GM23338 (cell line): ENCODE data around the gene PTTG1IP. TPM values are rescaled to one million over a fixed set of nuclear protein-coding genes. Genes with fewer than 3 reads are reported as not detected.

ENCODE experiments used
- ATAC-seq: fragments of 200-7000 bp; cut with Tn5 transposase; 3 replicates; pipeline ENCODE4 v1.9.1; 2020
- DNase-seq: peaks from one replicate; pipeline ENCODE4 v3.0.0-alpha.2; 2015; ENCODE audit warnings: low spot score
- H2AFZ ChIP-seq: fragments of 200-600 bp; sonication (generic); 2 replicates; pipeline ENCODE4 v1.8.0; 2016; ENCODE audit warnings: antibody characterized with exemption, mild to moderate bottlenecking, moderate library complexity
- H3F3A ChIP-seq: fragments of 200-600 bp; sonication (generic); replicated peaks from 2 replicates; pipeline ENCODE4 v1.8.0; 2017; ENCODE audit warnings: antibody characterized with exemption, mixed run types, low read depth
- H3K27ac ChIP-seq: fragments of 200-600 bp; sonication (generic); 2 replicates; pipeline ENCODE4 v1.6.1; 2016; ENCODE audit warnings: low read depth
- H3K27me3 ChIP-seq: fragments of 200-600 bp; sonication (generic); 2 replicates; pipeline ENCODE4 v1.8.0; 2016; ENCODE audit warnings: mild to moderate bottlenecking, mixed run types, moderate library complexity; ENCODE audit not compliant: insufficient read depth
- H3K36me3 ChIP-seq: fragments of 200-600 bp; sonication (generic); 2 replicates; pipeline ENCODE4 v1.8.0; 2016; ENCODE audit warnings: mild to moderate bottlenecking; ENCODE audit not compliant: insufficient read depth
- H3K4me1 ChIP-seq: fragments of 200-600 bp; sonication (generic); 2 replicates; pipeline ENCODE4 v1.8.0; 2016; ENCODE audit warnings: mild to moderate bottlenecking, moderate library complexity; ENCODE audit not compliant: insufficient read depth
- H3K4me2 ChIP-seq: fragments of 200-600 bp; sonication (generic); 2 replicates; pipeline ENCODE4 v1.7.1; 2017; ENCODE audit warnings: mixed run types
- H3K4me3 ChIP-seq: fragments of 200-600 bp; sonication (generic); 2 replicates; pipeline ENCODE4 v1.6.1; 2016; ENCODE audit warnings: mixed run types
- H3K79me2 ChIP-seq: fragments of 200-600 bp; sonication (generic); replicated peaks from 2 replicates; pipeline ENCODE4 v1.8.0; 2017; ENCODE audit warnings: mild to moderate bottlenecking; ENCODE audit not compliant: insufficient read depth
- H3K9me2 ChIP-seq: fragments of 200-600 bp; sonication (generic); 2 replicates; pipeline ENCODE4 v1.8.0; 2017; ENCODE audit not compliant: insufficient read depth
- H4K20me1 ChIP-seq: fragments of 200-600 bp; sonication (generic); replicated peaks from 2 replicates; pipeline ENCODE4 v1.8.0; 2017; ENCODE audit warnings: mild to moderate bottlenecking; ENCODE audit not compliant: insufficient read depth
- H3K27ac Mint-ChIP-seq: 2 replicates; pipeline ENCODE4 v1.8.0; 2020; ENCODE audit warnings: inconsistent platforms, mild to moderate bottlenecking, moderate library complexity, mixed read lengths
- H3K27me3 Mint-ChIP-seq: 3 replicates; pipeline ENCODE4 v1.8.0; 2022; ENCODE audit warnings: low read depth, mild to moderate bottlenecking, moderate library complexity, mixed read lengths, inconsistent platforms; ENCODE audit not compliant: insufficient read depth, poor library complexity
- H3K36me3 Mint-ChIP-seq: 3 replicates; pipeline ENCODE4 v1.8.0; 2021; ENCODE audit warnings: low read depth, mild to moderate bottlenecking, inconsistent platforms, moderate library complexity, mixed read lengths
- H3K4me1 Mint-ChIP-seq: 3 replicates; pipeline ENCODE4 v1.8.0; 2020; ENCODE audit warnings: mild to moderate bottlenecking, inconsistent platforms, mixed read lengths
- H3K4me3 Mint-ChIP-seq: 3 replicates; pipeline ENCODE4 v1.8.0; 2021; ENCODE audit warnings: moderate library complexity, mild to moderate bottlenecking, inconsistent platforms, mixed read lengths
- H3K9me3 Mint-ChIP-seq: 3 replicates; pipeline ENCODE4 v1.8.0; 2020; ENCODE audit warnings: moderate library complexity, mild to moderate bottlenecking, inconsistent platforms, mixed read lengths
- CREB1 ChIP-seq: fragments of 250-450 bp; sonication (Bioruptor Pico); IDR thresholded peaks from 2 replicates; pipeline ENCODE4 v1.5.0; 2020; ENCODE audit warnings: low read depth, mild to moderate bottlenecking, moderate library complexity
- CTCF ChIP-seq, 2 experiments: fragments of 200-600 bp in 1 of 2; sonication (generic) in 1 of 2; conservative IDR thresholded peaks; 2 replicates each; pipeline versions ENCODE4 v1.5.1 to v1.6.1; 2016 to 2017; ENCODE audit warnings: antibody characterized with exemption in 2 of 2, low read depth in 2 of 2, mild to moderate bottlenecking in 2 of 2, moderate library complexity in 1 of 2
- ETS1 ChIP-seq: IDR thresholded peaks from 2 replicates; pipeline ENCODE4 v1.6.1; 2016; ENCODE audit warnings: antibody characterized with exemption
- EZH2 ChIP-seq: fragments of 200-600 bp; sonication (generic); IDR thresholded peaks from one replicate; pipeline ENCODE4 v1.8.0; 2017; ENCODE audit warnings: antibody characterized with exemption, mild to moderate bottlenecking, low read depth; ENCODE audit not compliant: unreplicated experiment
- EZH2phosphoT487 ChIP-seq: fragments of 200-600 bp; sonication (generic); IDR thresholded peaks from one replicate; pipeline ENCODE4 v1.8.1; 2018; ENCODE audit warnings: antibody characterized with exemption; ENCODE audit not compliant: unreplicated experiment
- JUNB ChIP-seq: IDR thresholded peaks from one replicate; pipeline ENCODE4 v1.6.1; 2016; ENCODE audit warnings: antibody characterized with exemption; ENCODE audit not compliant: unreplicated experiment
- NANOG ChIP-seq: IDR thresholded peaks from 2 replicates; pipeline ENCODE4 v1.6.1; 2016; ENCODE audit warnings: antibody characterized with exemption, borderline replicate concordance
- POLR2AphosphoS5 ChIP-seq: IDR thresholded peaks from 2 replicates; pipeline ENCODE4 v1.6.1; 2016; ENCODE audit warnings: antibody characterized with exemption, low read depth
- REST ChIP-seq: IDR thresholded peaks from one replicate; pipeline ENCODE4 v1.6.1; 2018; ENCODE audit warnings: antibody characterized with exemption; ENCODE audit not compliant: unreplicated experiment
- STAT1 ChIP-seq: IDR thresholded peaks from one replicate; pipeline ENCODE4 v1.6.1; 2016; ENCODE audit warnings: antibody characterized with exemption; ENCODE audit not compliant: unreplicated experiment
- ZNF331 ChIP-seq: fragments of 250-450 bp; sonication (Bioruptor Pico); IDR thresholded peaks from 2 replicates; pipeline ENCODE4 v1.5.0; 2020; ENCODE audit warnings: low read depth, mild to moderate bottlenecking, moderate library complexity
- polyA plus RNA-seq: library from polyadenylated mRNA; unstranded; fragments of >200 nt; fragmentation: Nextera tagmentation; extraction: Ambion mirVana; gene quantifications from 2 replicates; pipeline ENCODE4 v1.2.1, GENCODE V29; 2016
- total RNA-seq: library from RNA; depleted of rRNA; stranded (reverse); fragments of >200 nt; shearing (Covaris generic); gene quantifications from 2 replicates; pipeline ENCODE4 v1.2.3, GENCODE V29; 2014

PTTG1IP gene
- total and polyA plus RNA-seq, 2 experiments from 2014 or later: 99.9 to 172 TPM

DNA sequence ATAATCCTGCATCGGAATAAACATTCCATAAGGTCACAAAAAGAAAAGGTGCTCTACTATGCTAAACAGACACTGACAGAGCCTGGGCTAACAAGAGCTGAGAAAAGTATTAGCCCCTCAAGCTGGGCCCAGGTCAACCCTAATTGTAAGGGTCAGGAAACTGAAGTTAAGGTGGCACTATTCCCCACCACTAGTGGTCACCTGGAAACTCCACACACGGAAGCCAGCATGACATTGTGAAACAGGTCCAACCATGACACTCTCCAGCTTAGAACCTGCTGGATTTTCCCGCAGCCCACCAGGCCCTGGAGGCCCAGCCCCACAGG lies 1.2 kb downstream of the PTTG1IP start:
- Histone ChIP-seq H3K9me2 (no peaks in the 10 kb centered on the region), H3K27me3 (peaks cover 27% of the 10 kb centered on the region), H3K4me2 (peak overlapping the region; percentile 99), H3K4me3 (peak overlapping the region; percentile 92), H3K4me1 (peaks cover 35% of the 10 kb centered on the region), H2AFZ (no peak overlapping the region), H4K20me1 (peaks cover 44% of the 10 kb centered on the region), H3K79me2 (peaks cover 57% of the 10 kb centered on the region), H3K36me3 (no peaks in the 10 kb centered on the region), H3K27ac (no peak overlapping the region), H3F3A (peaks cover 4% of the 10 kb centered on the region; the same call in 1 of the 2 replicates)
- peaks cover 41% of the 10 kb centered on the region for H3K4me1 Mint-ChIP-seq
- peaks cover 6% of the 10 kb centered on the region; the same call in 2 of the 3 replicates for H3K36me3 Mint-ChIP-seq
- TF ChIP-seq CREB1 (CRISPR knock-in tag) (no peak), REST (no peak), NANOG (no peak)
- no peak for ATAC-seq
- H3K27me3 Mint-ChIP-seq: peaks cover 28% of the 10 kb centered on the region
- DNase-seq: no peak
- H3K9me3 Mint-ChIP-seq: no peaks in the 10 kb centered on the region
- peak overlapping the region; percentile 36; the same call in 1 of the 2 replicates for H3K27ac Mint-ChIP-seq
- peak overlapping the region; percentile 94 for H3K4me3 Mint-ChIP-seq

- Mint-ChIP-seq H3K4me1 (peaks cover 47% of the 10 kb centered on the region), H3K36me3 (peaks cover 8% of the 10 kb centered on the region; the same call in 2 of the 3 replicates), H3K27me3 (peaks cover 28% of the 10 kb centered on the region), H3K9me3 (no peaks in the 10 kb centered on the region), H3K27ac (no peak overlapping the region), H3K4me3 (peak overlapping the region; percentile 94)
- Histone ChIP-seq H4K20me1 (peaks cover 47% of the 10 kb centered on the region), H3K79me2 (peaks cover 63% of the 10 kb centered on the region), H3K4me1 (peaks cover 40% of the 10 kb centered on the region), H3K36me3 (no peaks in the 10 kb centered on the region), H3K9me2 (no peaks in the 10 kb centered on the region), H3K4me2 (peak overlapping the region; percentile 99), H3K27ac (no peak overlapping the region), H3K4me3 (peak overlapping the region; percentile 92), H2AFZ (no peak overlapping the region), H3K27me3 (peaks cover 27% of the 10 kb centered on the region), H3F3A (peaks cover 4% of the 10 kb centered on the region; the same call in 1 of the 2 replicates)
- no peak for ATAC-seq
- DNase-seq: no peak
- TF ChIP-seq EZH2phosphoT487 (no peak), ETS1 (no peak), ZNF331 (CRISPR knock-in tag) (no peak), CREB1 (CRISPR knock-in tag) (no peak), CTCF (conservative IDR thresholded peaks at IDR 0.05; ENCODE audit: low read depth in 2 of 2) (no peak), JUNB (no peak), REST (no peak), NANOG (no peak), POLR2AphosphoS5 (no peak), STAT1 (no peak), EZH2 (no peak)
Observed at GRCh38 chr21:44871576-44872269, 1.8 kb downstream of the PTTG1IP start.
